ENCODE data around the gene ZC3H14. TPM values are rescaled to one million over a fixed set of nuclear protein-coding genes. Genes with fewer than 3 reads are reported as not detected.
A peak's percentile ranks its signal among the peaks of the same experiment; 100 is the strongest.

ZC3H14 gene
- total RNA-seq, 5 donors from 2014 or later (not counting 1 experiment from before 2014, with no cell fraction given), result 32.2 to 50.6 (median 40.1) TPM

GRCh38 chr14:88551094-88551870 lies 11.6 kb upstream of the ZC3H14 start:
- DNase-seq (peak in 11 of 35 experiments; percentile 5 to 51 (median 31)), ATAC-seq (replicated peaks in 1 of 4) (peak; percentile 27 to 42 (median 36))
- Histone ChIP-seq H3K4me3 (ENCODE audit: control insufficient read depth in 1 of 2, extremely low read depth in 1 of 2, low read length in 1 of 2) (peak overlapping the region; percentile 51 to 70), H3K4me1 (ENCODE audit: control insufficient read depth in 1 of 2, extremely low read depth in 1 of 2, insufficient read depth in 2 of 2, low read length in 2 of 2) (peaks cover 5 to 17% of the 10 kb centered on the region in 2 experiments), H3K27ac (ENCODE audit: low read length) (no peak overlapping the region), H3K36me3 (ENCODE audit: control insufficient read depth in 2 of 2, extremely low read depth in 1 of 2, insufficient read depth in 1 of 2, low read length in 1 of 2) (no peaks in the 10 kb centered on the region), H3K27me3 (replicated peaks in 1 of 2; ENCODE audit: control insufficient read depth in 2 of 2, extremely low read depth in 1 of 2, insufficient read depth in 2 of 2, low read length in 1 of 2) (peaks cover 11 to 30% of the 10 kb centered on the region in 2 experiments), H3K9me3 (no peaks in the 10 kb centered on the region)
- peak overlapping the region; percentile 56 to 70 (median 60) for H3K4me3 Mint-ChIP-seq
- peaks cover 15 to 19% (median 16%) of the 10 kb centered on the region in 3 donors for H3K4me1 Mint-ChIP-seq
- H3K27me3 Mint-ChIP-seq, result peaks cover 43 to 55% of the 10 kb centered on the region in 2 donors
- CTCF ChIA-PET, result no interaction called here
- no peak overlapping the region for H3K27ac Mint-ChIP-seq
- POLR2A ChIA-PET, result no interaction called here
- H3K36me3 Mint-ChIP-seq, result no peaks in the 10 kb centered on the region
- 29% methylated on average over 46 of the region's 50 CpGs for WGBS (ENCODE audit: insufficient coverage)
- H3K9me3 Mint-ChIP-seq, result no peaks in the 10 kb centered on the region

- Mint-ChIP-seq H3K4me3 (peak overlapping the region; percentile 56 to 70 (median 60)), H3K4me1 (peaks cover 22 to 26% (median 23%) of the 10 kb centered on the region in 3 donors), H3K27ac (peak overlapping the region in 1 of 2 donors; percentile 36), H3K27me3 (peaks cover 48 to 61% of the 10 kb centered on the region in 2 donors), H3K9me3 (no peaks in the 10 kb centered on the region), H3K36me3 (no peaks in the 10 kb centered on the region)
- DNase-seq (no peak), ATAC-seq (replicated peaks in 1 of 4) (no peak)
- H3K4me1 ChIP-seq (ENCODE audit: control insufficient read depth in 1 of 2, extremely low read depth in 1 of 2, insufficient read depth in 2 of 2, low read length in 2 of 2), result peaks cover 5 to 21% of the 10 kb centered on the region in 2 experiments
- ChIA-PET POLR2A (no interaction called here), CTCF (no interaction called here)
- H3K27ac ChIP-seq (ENCODE audit: low read length), result no peak overlapping the region
- no peaks in the 10 kb centered on the region for H3K36me3 ChIP-seq (ENCODE audit: control insufficient read depth in 2 of 2, extremely low read depth in 1 of 2, insufficient read depth in 1 of 2, low read length in 1 of 2)
- no peaks in the 10 kb centered on the region for H3K9me3 ChIP-seq
- H3K27me3 ChIP-seq (replicated peaks in 1 of 2; ENCODE audit: control insufficient read depth in 2 of 2, extremely low read depth in 1 of 2, insufficient read depth in 2 of 2, low read length in 1 of 2), result peaks cover 11 to 32% of the 10 kb centered on the region in 2 experiments
- WGBS (ENCODE audit: insufficient coverage), result 22% methylated on average over 17 of the region's 23 CpGs
- peak overlapping the region; percentile 51 to 70 for H3K4me3 ChIP-seq (ENCODE audit: control insufficient read depth in 1 of 2, extremely low read depth in 1 of 2, low read length in 1 of 2)
Observed at GRCh38 chr14:88551980-88552431, 10.8 kb upstream of the ZC3H14 start.

GRCh38 chr14:88552876-88553275 lies 10.0 kb upstream of the ZC3H14 start:
- H3K4me3 ChIP-seq (ENCODE audit: control insufficient read depth in 1 of 2, extremely low read depth in 1 of 2, low read length in 1 of 2), result no peak overlapping the region
- H3K27ac Mint-ChIP-seq, result no peak overlapping the region
- POLR2A ChIA-PET, result no interaction called here
- no peak overlapping the region for H3K4me3 Mint-ChIP-seq
- WGBS (ENCODE audit: insufficient coverage), result no CpG with 5 or more reads among the region's 2 CpGs
- peaks cover 48 to 65% of the 10 kb centered on the region in 2 donors for H3K27me3 Mint-ChIP-seq
- no peak overlapping the region for H3K27ac ChIP-seq (ENCODE audit: low read length)
- no peaks in the 10 kb centered on the region for H3K36me3 Mint-ChIP-seq
- no peak for DNase-seq
- no peaks in the 10 kb centered on the region for H3K36me3 ChIP-seq (ENCODE audit: control insufficient read depth in 2 of 2, extremely low read depth in 1 of 2, insufficient read depth in 1 of 2, low read length in 1 of 2)
- peaks cover 11 to 34% of the 10 kb centered on the region in 2 experiments for H3K27me3 ChIP-seq (replicated peaks in 1 of 2; ENCODE audit: control insufficient read depth in 2 of 2, extremely low read depth in 1 of 2, insufficient read depth in 2 of 2, low read length in 1 of 2)
- H3K9me3 ChIP-seq, result no peaks in the 10 kb centered on the region
- no peaks in the 10 kb centered on the region for H3K9me3 Mint-ChIP-seq
- H3K4me1 ChIP-seq (ENCODE audit: control insufficient read depth in 1 of 2, extremely low read depth in 1 of 2, insufficient read depth in 2 of 2, low read length in 2 of 2), result peaks cover 5 to 29% of the 10 kb centered on the region in 2 experiments
- peaks cover 31 to 34% (median 32%) of the 10 kb centered on the region in 3 donors for H3K4me1 Mint-ChIP-seq
- ATAC-seq (replicated peaks in 1 of 4), result no peak
- CTCF ChIA-PET, result no interaction called here

DNA sequence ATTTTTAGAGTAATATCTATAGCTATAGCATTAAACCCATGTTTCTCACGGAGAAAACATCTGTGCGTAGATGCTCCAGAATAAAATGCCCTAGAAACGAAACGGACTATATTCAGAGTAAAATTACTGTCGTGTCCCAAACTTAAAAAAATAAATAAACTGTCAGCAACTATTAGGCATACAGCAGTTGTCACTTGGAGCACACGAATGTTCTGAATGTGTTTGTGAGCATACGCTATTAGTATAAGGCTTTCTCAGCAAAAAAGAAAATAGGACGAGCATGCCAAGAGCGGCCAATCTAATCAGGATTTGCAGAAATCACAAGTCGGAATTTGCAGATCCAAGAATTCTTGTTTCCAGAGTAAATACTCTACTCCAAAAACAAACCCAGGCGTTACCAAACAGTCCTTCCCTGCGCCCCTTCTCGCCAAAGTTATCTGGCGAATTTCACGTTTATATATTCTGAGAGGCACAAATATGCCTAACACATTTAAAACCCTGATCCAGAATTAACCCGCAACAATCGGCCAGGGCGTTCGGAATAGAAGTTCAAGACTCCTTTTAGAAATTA lies 8.9 kb upstream of the ZC3H14 start:
- DNase-seq, result peak in 1 of 35 experiments; percentile 22
- ATAC-seq (replicated peaks in 1 of 4), result no peak
- ChIA-PET CTCF (no interaction called here), POLR2A (no interaction called here)
- H3K4me3 ChIP-seq (ENCODE audit: control insufficient read depth in 1 of 2, extremely low read depth in 1 of 2, low read length in 1 of 2), result peak overlapping the region; percentile 15 to 52
- H3K27ac Mint-ChIP-seq, result peak overlapping the region in 1 of 2 donors; percentile 52
- no peaks in the 10 kb centered on the region for H3K9me3 Mint-ChIP-seq
- peaks cover 34 to 38% (median 36%) of the 10 kb centered on the region in 3 donors for H3K4me1 Mint-ChIP-seq
- H3K4me3 Mint-ChIP-seq, result peak overlapping the region; percentile 53 to 71 (median 69)
- no peak overlapping the region for H3K27ac ChIP-seq (ENCODE audit: low read length)
- H3K36me3 ChIP-seq (ENCODE audit: control insufficient read depth in 2 of 2, extremely low read depth in 1 of 2, insufficient read depth in 1 of 2, low read length in 1 of 2), result no peaks in the 10 kb centered on the region
- no peaks in the 10 kb centered on the region for H3K36me3 Mint-ChIP-seq
- WGBS (ENCODE audit: insufficient coverage), result 12% methylated on average over 12 of the region's 19 CpGs
- no peaks in the 10 kb centered on the region for H3K9me3 ChIP-seq
- peaks cover 45 to 63% of the 10 kb centered on the region in 2 donors for H3K27me3 Mint-ChIP-seq
- H3K4me1 ChIP-seq (ENCODE audit: control insufficient read depth in 1 of 2, extremely low read depth in 1 of 2, insufficient read depth in 2 of 2, low read length in 2 of 2), result peaks cover 5 to 30% of the 10 kb centered on the region in 2 experiments
- H3K27me3 ChIP-seq (replicated peaks in 1 of 2; ENCODE audit: control insufficient read depth in 2 of 2, extremely low read depth in 1 of 2, insufficient read depth in 2 of 2, low read length in 1 of 2), result peaks cover 11 to 34% of the 10 kb centered on the region in 2 experiments

GRCh38 chr14:88554457-88555286 lies 8.2 kb upstream of the ZC3H14 start, which contains the start of gene PTPN21:
PTPN21 (minus strand) TSS chr14:88555007; CDS start chr14:88550417, 4,590 bp downstream.
- Histone ChIP-seq H3K4me3 (ENCODE audit: control insufficient read depth in 1 of 2, extremely low read depth in 1 of 2, low read length in 1 of 2) (peak within 1 kb of the TSS; percentile 15 to 52), H3K9me3 (no peaks in the 10 kb centered on the region), H3K27ac (ENCODE audit: low read length) (no peak within 1 kb of the TSS), H3K27me3 (replicated peaks in 1 of 2; ENCODE audit: control insufficient read depth in 2 of 2, extremely low read depth in 1 of 2, insufficient read depth in 2 of 2, low read length in 1 of 2) (peaks cover 11 to 34% of the 10 kb centered on the region in 2 experiments), H3K36me3 (ENCODE audit: control insufficient read depth in 2 of 2, extremely low read depth in 1 of 2, insufficient read depth in 1 of 2, low read length in 1 of 2) (no peaks in the 10 kb centered on the region), H3K4me1 (ENCODE audit: control insufficient read depth in 1 of 2, extremely low read depth in 1 of 2, insufficient read depth in 2 of 2, low read length in 2 of 2) (peaks cover 5 to 30% of the 10 kb centered on the region in 2 experiments)
- peaks cover 38 to 41% (median 39%) of the 10 kb centered on the region in 3 donors for H3K4me1 Mint-ChIP-seq
- ChIA-PET CTCF (no interaction called here), POLR2A (no interaction called here)
- H3K36me3 Mint-ChIP-seq, result no peaks in the 10 kb centered on the region
- 1% methylated on average over 97 of the region's 103 CpGs for WGBS (ENCODE audit: insufficient coverage)
- DNase-seq (peak in 2 of 35 experiments; percentile 2 to 30), ATAC-seq (replicated peaks in 1 of 4) (peak in 1 of 4 experiments; percentile 29)
- no peak within 1 kb of the TSS for H3K27ac Mint-ChIP-seq
- peak within 1 kb of the TSS; percentile 69 to 71 (median 69) for H3K4me3 Mint-ChIP-seq
- H3K27me3 Mint-ChIP-seq, result peaks cover 45 to 63% of the 10 kb centered on the region in 2 donors
- H3K9me3 Mint-ChIP-seq, result no peaks in the 10 kb centered on the region

Measured in T-cell (primary cell).